B cell (primary cell): Measurements from ENCODE around the gene FGA.

Source experiments
- EZH2 ChIP-seq: IDR thresholded peaks from 2 replicates; pipeline ENCODE4 v1.6.1; 2012; ENCODE audit warnings: borderline replicate concordance, low read depth, mild to moderate bottlenecking, moderate library complexity, low read length; ENCODE audit not compliant: insufficient read depth, poor library complexity, severe bottlenecking
- TF ChIP-seq, protein P1 (sequence below): fragments of 200-600 bp; IDR thresholded peaks from one replicate; pipeline ENCODE4 v1.8.0; 2022; ENCODE audit warnings: antibody characterized with exemption, mild to moderate bottlenecking

DNA sequence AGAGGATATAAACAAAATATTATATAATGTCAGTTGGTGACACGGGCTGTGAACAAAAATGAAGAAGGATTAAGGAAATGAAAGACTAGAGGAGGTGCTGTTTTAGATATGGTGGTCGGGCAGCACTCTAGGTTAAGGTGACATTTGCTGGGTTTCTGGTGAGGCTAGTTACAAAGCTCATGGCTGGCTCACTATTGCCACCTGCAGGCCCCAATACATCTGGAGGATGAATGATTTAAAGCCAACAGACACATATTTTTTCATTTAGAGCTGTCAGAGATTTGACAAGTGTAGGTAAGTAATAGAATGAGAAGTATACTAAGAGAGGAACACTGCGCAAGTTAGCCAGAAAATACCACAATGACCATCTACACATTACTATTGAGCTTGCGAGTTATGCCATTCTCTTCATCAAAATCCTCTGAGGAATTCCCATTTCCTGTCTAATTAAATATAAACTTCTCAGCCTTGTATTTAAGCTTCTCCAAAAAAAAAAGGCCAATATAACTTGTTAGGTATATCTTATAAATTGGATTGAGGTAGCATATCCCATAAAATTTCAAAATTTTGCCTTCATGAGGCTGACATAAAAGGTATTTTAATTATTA lies 28.3 kb upstream of the FGA start:
- no peak for TF ChIP-seq EZH2
- TF ChIP-seq, protein P1, sequence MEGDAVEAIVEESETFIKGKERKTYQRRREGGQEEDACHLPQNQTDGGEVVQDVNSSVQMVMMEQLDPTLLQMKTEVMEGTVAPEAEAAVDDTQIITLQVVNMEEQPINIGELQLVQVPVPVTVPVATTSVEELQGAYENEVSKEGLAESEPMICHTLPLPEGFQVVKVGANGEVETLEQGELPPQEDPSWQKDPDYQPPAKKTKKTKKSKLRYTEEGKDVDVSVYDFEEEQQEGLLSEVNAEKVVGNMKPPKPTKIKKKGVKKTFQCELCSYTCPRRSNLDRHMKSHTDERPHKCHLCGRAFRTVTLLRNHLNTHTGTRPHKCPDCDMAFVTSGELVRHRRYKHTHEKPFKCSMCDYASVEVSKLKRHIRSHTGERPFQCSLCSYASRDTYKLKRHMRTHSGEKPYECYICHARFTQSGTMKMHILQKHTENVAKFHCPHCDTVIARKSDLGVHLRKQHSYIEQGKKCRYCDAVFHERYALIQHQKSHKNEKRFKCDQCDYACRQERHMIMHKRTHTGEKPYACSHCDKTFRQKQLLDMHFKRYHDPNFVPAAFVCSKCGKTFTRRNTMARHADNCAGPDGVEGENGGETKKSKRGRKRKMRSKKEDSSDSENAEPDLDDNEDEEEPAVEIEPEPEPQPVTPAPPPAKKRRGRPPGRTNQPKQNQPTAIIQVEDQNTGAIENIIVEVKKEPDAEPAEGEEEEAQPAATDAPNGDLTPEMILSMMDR, result peak; percentile 69
